Ectodermal cell (in vitro differentiated cells): ENCODE results near the gene ABCA4.
"Not testable (repeated sequence)": the region's sequence is repeated elsewhere in the genome, so short reads cannot be mapped to it uniquely, and the experiment has no call there.

ENCODE experiments used
- H3K27ac ChIP-seq: 2 replicates; pipeline ENCODE4 v1.7.0; 2013; ENCODE audit warnings: mild to moderate bottlenecking, low read depth, low read length; ENCODE audit not compliant: insufficient read depth, poor library complexity, severe bottlenecking
- H3K27me3 ChIP-seq: 2 replicates; pipeline ENCODE4 v1.7.0; 2013; ENCODE audit warnings: mild to moderate bottlenecking, low read length; ENCODE audit not compliant: insufficient read depth, control insufficient read depth, poor library complexity, severe bottlenecking
- H3K36me3 ChIP-seq: one replicate; pipeline ENCODE4 v1.7.0; 2013; ENCODE audit warnings: low read length; ENCODE audit not compliant: control insufficient read depth, insufficient read depth
- H3K4me1 ChIP-seq: one replicate; pipeline ENCODE4 v1.7.0; 2013; ENCODE audit warnings: low read length; ENCODE audit not compliant: control insufficient read depth, insufficient read depth
- H3K4me3 ChIP-seq: 2 replicates; pipeline ENCODE4 v1.7.0; 2013; ENCODE audit warnings: low read depth, low read length, control low read depth; ENCODE audit not compliant: insufficient read depth
- H3K9me3 ChIP-seq: 2 replicates; pipeline ENCODE4 v1.7.0; 2013; ENCODE audit warnings: mild to moderate bottlenecking, low read length, moderate library complexity; ENCODE audit not compliant: control insufficient read depth
- WGBS, 2 experiments: methylation state at CpG; one replicate each; pipeline ENCODE4 v1.1.7; 2013; ENCODE audit warnings: missing lambda C conversion rate in 2 of 2; 5-methylcytosine and 5-hydroxymethylcytosine counted together

Gene ABCA4

DNA sequence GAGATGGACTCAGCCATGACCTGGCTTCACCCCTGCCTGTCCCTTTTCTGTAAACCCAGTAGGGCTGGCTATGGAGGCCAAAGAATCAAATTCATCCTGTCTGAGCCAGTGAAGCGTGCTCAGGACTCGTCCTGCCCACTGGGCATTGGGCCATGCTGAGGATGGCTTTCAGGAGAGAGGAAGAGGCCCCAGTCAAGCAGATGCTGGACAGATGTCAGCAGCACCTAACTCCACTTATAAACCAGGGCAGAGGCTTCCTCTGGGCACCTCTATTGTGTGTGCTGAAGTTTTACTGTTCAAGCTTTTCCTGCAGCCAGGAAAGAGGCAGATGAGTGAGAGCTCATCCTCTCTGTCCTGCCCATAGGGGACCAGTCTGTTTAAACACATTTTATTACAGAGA lies 114.3 kb downstream of the ABCA4 start:
- H3K9me3 ChIP-seq = no peaks in the 10 kb centered on the region
- H3K27ac ChIP-seq = no peak overlapping the region
- WGBS, 2 experiments = 87 to 89% methylated on average over 2 of the region's 2 CpGs
- no peaks in the 10 kb centered on the region for H3K36me3 ChIP-seq
- H3K4me3 ChIP-seq = no peak overlapping the region
- no peaks in the 10 kb centered on the region for H3K27me3 ChIP-seq
- no peaks in the 10 kb centered on the region for H3K4me1 ChIP-seq

GRCh38 chr1:94004924-94005323 lies 116.0 kb downstream of the ABCA4 start:
- Histone ChIP-seq H3K4me3 (no peak overlapping the region), H3K27me3 (no peaks in the 10 kb centered on the region), H3K27ac (no peak overlapping the region), H3K4me1 (no peaks in the 10 kb centered on the region), H3K9me3 (no peaks in the 10 kb centered on the region), H3K36me3 (no peaks in the 10 kb centered on the region)
- WGBS, 2 experiments = 87 to 100% methylated on average over 1 to 2 of the region's 2 CpGs

GRCh38 chr1:94002046-94002787 lies 118.7 kb downstream of the ABCA4 start:
- H3K4me1 ChIP-seq = no peaks in the 10 kb centered on the region
- no peak overlapping the region for H3K27ac ChIP-seq
- H3K36me3 ChIP-seq = no peaks in the 10 kb centered on the region
- H3K4me3 ChIP-seq = no peak overlapping the region
- H3K27me3 ChIP-seq = no peaks in the 10 kb centered on the region
- WGBS, 2 experiments = 93% methylated on average over 14 of the region's 14 CpGs
- H3K9me3 ChIP-seq = no peaks in the 10 kb centered on the region

DNA sequence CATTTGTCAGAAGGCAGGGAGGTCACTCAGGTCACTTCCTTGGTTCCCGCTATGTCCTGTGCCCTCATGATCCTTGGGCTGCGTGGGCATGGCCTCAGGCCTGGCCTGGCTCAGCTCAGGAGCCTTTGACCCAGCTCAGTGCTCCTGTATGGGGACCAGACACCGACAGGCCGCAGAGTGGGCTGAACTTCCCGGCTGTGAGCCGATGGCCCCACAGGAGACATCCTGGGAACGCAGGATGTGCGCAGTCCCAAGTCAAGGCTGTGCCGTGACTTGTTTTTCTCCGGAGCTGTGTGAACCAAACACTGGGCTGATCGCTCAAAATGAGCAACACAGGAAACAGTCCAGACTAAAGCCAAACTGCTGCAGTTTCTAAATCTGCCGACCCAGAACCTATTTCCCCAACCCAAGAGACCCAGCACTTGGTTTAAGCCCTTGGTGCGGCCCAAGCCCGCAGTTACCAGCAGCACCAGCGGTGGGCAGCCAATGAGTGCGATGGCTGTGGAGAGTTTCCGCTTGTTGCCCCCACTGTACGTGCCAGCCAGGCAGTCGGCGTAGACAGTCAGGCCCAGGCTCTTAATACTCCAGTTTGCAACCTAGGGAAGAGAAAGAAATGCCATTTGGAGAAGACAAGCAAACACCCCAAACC lies 119.4 kb downstream of the ABCA4 start:
- no peaks in the 10 kb centered on the region for H3K9me3 ChIP-seq
- 92 to 96% methylated on average over 20 of the region's 20 CpGs for WGBS, 2 experiments
- no peaks in the 10 kb centered on the region for H3K36me3 ChIP-seq
- H3K27me3 ChIP-seq = no peaks in the 10 kb centered on the region
- no peaks in the 10 kb centered on the region for H3K4me1 ChIP-seq
- no peak overlapping the region for H3K27ac ChIP-seq
- H3K4me3 ChIP-seq = no peak overlapping the region

GRCh38 chr1:94000510-94001282 lies 120.3 kb downstream of the ABCA4 start:
- H3K4me3 ChIP-seq = no peak overlapping the region
- 97 to 98% methylated on average over 12 of the region's 12 CpGs for WGBS, 2 experiments

GRCh38 chr1:93999840-94000415 lies 121.0 kb downstream of the ABCA4 start:
- Histone ChIP-seq H3K9me3 (no peaks in the 10 kb centered on the region), H3K4me1 (no peaks in the 10 kb centered on the region), H3K4me3 (no peak overlapping the region), H3K27ac (no peak overlapping the region), H3K27me3 (no peaks in the 10 kb centered on the region), H3K36me3 (no peaks in the 10 kb centered on the region)
- WGBS, 2 experiments = 75 to 90% methylated on average over 2 to 3 of the region's 3 CpGs

More at GRCh38 chr1:94000510-94001282, 120.3 kb downstream of the ABCA4 start:
- H3K4me1 ChIP-seq = no peaks in the 10 kb centered on the region
- no peaks in the 10 kb centered on the region for H3K27me3 ChIP-seq
- H3K27ac ChIP-seq = no peak overlapping the region
- no peaks in the 10 kb centered on the region for H3K9me3 ChIP-seq
- no peaks in the 10 kb centered on the region for H3K36me3 ChIP-seq

DNA sequence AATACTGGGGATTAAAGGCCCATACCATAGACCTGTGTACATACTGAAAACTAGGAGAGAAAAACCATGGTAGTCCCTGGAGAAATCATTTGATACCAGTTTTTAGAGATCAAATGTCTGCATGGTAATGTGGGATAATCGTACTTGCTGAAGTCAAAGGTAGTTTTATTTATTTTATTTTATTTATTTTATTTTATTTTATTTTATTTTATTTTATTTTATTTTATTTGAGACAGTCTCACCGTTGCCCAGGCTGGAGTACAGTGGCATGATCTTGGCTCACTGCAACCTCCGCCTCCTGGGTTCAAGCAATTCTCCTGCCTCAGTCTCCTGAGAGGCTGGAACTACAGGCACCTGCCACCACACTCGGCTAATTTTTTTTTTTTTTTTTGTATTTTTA lies 122.4 kb downstream of the ABCA4 start:
- not testable (repeated sequence) for H3K27me3 ChIP-seq, H3K9me3 ChIP-seq, H3K4me1 ChIP-seq, H3K36me3 ChIP-seq, H3K4me3 ChIP-seq, H3K27ac ChIP-seq
- 92 to 97% methylated on average over 3 of the region's 4 CpGs for WGBS, 2 experiments

DNA sequence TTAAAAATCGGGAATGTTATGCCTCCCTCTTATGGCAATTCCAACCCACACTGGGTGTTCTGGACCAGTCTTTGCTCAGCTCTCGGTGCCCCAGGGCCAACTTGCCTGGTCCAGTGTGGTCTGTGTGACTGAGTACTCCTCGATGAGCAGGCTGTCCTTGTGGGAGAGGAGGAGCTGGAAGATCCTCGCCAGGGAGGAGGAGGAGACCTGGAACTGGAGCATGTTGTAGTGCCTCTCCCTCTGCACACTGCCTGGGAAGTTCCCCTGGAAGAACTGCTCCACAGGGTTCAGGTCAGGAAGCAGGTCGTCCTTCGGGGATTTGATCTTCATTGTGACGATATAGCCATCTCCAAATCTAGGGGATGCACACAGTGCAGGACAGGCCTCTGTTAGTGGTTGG lies 123.2 kb downstream of the ABCA4 start:
- 90 to 91% methylated on average over 7 of the region's 7 CpGs for WGBS, 2 experiments
- no peaks in the 10 kb centered on the region for H3K9me3 ChIP-seq
- H3K27me3 ChIP-seq = no peaks in the 10 kb centered on the region
- H3K4me3 ChIP-seq = no peak overlapping the region
- H3K36me3 ChIP-seq = no peaks in the 10 kb centered on the region
- H3K27ac ChIP-seq = no peak overlapping the region
- no peaks in the 10 kb centered on the region for H3K4me1 ChIP-seq

GRCh38 chr1:93995837-93996536 lies 125.0 kb downstream of the ABCA4 start:
- no peak overlapping the region for H3K4me3 ChIP-seq
- H3K9me3 ChIP-seq = no peaks in the 10 kb centered on the region
- no peaks in the 10 kb centered on the region for H3K27me3 ChIP-seq
- H3K36me3 ChIP-seq = no peaks in the 10 kb centered on the region
- no peak overlapping the region for H3K27ac ChIP-seq
- no peaks in the 10 kb centered on the region for H3K4me1 ChIP-seq
- 75 to 83% methylated on average over 5 of the region's 5 CpGs for WGBS, 2 experiments
